Ramos (cell line): Measurements from ENCODE around the gene SIN3A.
"Not testable (repeated sequence)": the region's sequence is repeated elsewhere in the genome, so short reads cannot be mapped to it uniquely, and the experiment has no call there.

Experiments
- in situ Hi-C: fragments of 300-500 bp; cut with MboI; formaldehyde crosslinking; loops from one replicate; pipeline ENCODE4 v1.14.3; 2022; ENCODE audit warnings: low sequenced_read_pairs; ENCODE audit not compliant: unreplicated experiment

Gene SIN3A

GRCh38 chr15:75389791-75390382 is 61.6 kb downstream of the SIN3A start:
- in situ Hi-C loops: no loop called here

DNA sequence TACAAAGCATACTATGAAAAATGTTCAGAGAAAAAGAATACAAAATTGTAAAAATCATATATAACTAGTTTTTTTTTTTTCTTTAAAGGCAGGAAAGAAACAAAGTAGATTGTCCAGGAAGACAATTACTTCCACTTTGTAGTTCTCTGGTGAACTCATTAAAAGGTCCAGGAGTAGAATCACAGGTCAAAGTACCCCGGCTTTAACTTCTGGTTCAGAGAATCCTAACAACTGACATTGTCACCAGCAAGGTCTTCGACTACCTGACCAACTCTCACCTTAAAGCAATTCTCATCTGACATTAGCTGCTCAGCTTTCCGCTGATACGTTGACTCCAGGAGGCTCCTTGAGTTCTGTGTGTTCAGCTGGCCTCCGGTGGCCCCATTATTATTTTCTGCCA is 67.5 kb downstream of the SIN3A start:
- in situ Hi-C loops: not testable (repeated sequence)

GRCh38 chr15:75380773-75381172 is 70.7 kb downstream of the SIN3A start:
- in situ Hi-C loops: no loop called here

DNA sequence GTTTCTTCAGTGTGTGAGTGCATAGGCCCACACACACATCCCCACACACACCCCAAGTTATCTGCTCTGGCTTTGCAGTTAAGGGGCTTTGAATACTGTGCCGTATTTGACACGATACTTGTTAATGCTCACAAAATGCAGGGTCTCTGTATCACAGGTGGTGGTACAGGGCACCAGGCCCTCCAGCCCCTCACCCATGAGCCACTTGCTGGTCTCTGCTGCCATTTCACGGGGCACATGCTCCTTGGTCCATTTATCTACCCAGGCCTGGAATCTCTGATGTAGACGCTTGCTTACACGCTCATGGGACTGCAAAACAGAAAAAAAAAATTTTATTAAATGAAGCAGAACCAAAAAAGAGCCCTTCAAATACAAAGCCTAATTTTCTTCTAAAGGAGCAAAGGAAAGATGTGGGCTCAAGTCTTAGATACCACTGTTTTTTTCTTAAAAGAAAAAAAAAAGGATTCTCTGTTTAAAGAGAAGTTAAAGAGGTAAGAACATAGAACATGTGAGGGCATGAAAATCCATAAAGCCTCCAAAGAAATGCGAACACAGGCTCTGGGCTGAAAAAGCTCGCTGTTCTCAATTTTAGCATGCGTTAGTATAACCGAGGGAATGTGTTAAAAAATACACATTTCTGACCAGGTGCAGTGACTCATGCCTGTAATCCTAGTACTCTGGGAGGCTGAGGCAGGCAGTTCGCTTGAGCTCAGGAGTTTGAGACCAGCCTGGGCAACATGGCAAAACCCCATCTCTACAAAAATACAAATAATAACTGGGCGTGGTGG is 79.4 kb downstream of the SIN3A start:
- in situ Hi-C loops: loop anchor here (25.0 kb wide), 1 partner anchor 265 kb away; the partner anchor contains the start of genes IMP3, SNUPN and SNX33

GRCh38 chr15:75371486-75371885 is 80.0 kb downstream of the SIN3A start:
- in situ Hi-C loops: loop anchor here (25.0 kb wide), 1 partner anchor 266 kb away; the partner anchor contains the start of genes IMP3, SNUPN and SNX33

- in situ Hi-C loops: loop anchor here (25.0 kb wide), 1 partner anchor 267 kb away; the partner anchor contains the start of genes IMP3, SNUPN and SNX33
Observed at GRCh38 chr15:75369897-75370581, 81.5 kb downstream of the SIN3A start.

- in situ Hi-C loops: loop anchor here (25.0 kb wide), 1 partner anchor 269 kb away; the partner anchor contains the start of genes IMP3, SNUPN and SNX33
Observed at GRCh38 chr15:75368689-75369239, 82.7 kb downstream of the SIN3A start.

- in situ Hi-C loops: loop anchor here (25.0 kb wide), 1 partner anchor 269 kb away; the partner anchor contains the start of genes IMP3, SNUPN and SNX33
Observed at GRCh38 chr15:75367913-75368688, 83.4 kb downstream of the SIN3A start, which contains the start of gene MAN2C1. MAN2C1 (minus strand) TSS chr15:75368607; CDS start chr15:75368583, 24 bp downstream.

GRCh38 chr15:75367406-75367912 is 84.0 kb downstream of the SIN3A start:
- in situ Hi-C loops: loop anchor here (25.0 kb wide), 1 partner anchor 270 kb away; the partner anchor contains the start of genes IMP3, SNUPN and SNX33

DNA sequence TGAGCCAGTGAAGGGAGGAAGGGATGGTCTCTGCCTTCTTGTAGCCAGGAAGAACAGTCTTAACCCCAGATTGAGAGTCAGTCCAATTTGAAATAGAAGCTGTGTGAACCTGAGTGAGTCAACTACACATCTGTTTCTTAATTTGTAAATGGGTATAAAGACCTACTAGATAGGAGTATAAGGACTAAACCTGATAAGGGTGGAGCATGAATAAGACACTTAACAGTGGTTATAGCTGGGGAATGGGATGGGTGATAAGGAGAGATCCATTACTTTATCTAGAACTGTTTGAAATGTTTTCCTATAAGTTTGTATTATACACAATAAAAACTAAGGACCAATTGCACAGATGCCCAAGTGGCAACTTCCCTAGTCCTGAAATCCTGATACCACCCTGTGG is 84.5 kb downstream of the SIN3A start:
- in situ Hi-C loops: loop anchor here (25.0 kb wide), 1 partner anchor 270 kb away; the partner anchor contains the start of genes IMP3, SNUPN and SNX33

- in situ Hi-C loops: loop anchor here (25.0 kb wide), 1 partner anchor 271 kb away; the partner anchor contains the start of genes IMP3, SNUPN and SNX33
Observed at GRCh38 chr15:75366163-75366562, 85.3 kb downstream of the SIN3A start.

GRCh38 chr15:75364881-75365280 is 86.6 kb downstream of the SIN3A start:
- in situ Hi-C loops: loop anchor here (25.0 kb wide), 1 partner anchor 272 kb away; the partner anchor contains the start of genes IMP3, SNUPN and SNX33

DNA sequence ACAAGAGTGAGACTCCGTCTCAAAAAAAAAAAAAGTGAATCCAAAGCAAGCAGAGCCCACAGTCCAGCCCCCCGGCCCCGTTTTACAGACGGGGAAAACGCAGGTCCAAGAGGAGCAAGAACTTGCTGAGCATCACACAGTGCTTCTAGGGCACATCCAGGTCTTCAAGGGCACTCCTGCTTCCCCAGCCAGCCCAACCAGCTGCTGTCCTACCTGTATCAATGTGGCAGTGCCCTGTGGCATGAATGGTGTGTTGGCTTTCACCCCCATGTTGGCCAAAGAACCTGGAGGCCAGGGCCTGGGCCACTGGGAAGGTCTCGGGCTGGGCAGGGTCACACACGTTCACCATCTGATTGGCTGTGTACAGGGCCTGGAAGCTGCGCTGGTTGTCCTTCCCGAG is 87.7 kb downstream of the SIN3A start:
- in situ Hi-C loops: loop anchor here (25.0 kb wide), 1 partner anchor 274 kb away; the partner anchor contains the start of genes IMP3, SNUPN and SNX33

GRCh38 chr15:75362642-75363249 is 88.7 kb downstream of the SIN3A start:
- in situ Hi-C loops: loop anchor here (25.0 kb wide), 1 partner anchor 275 kb away; the partner anchor contains the start of genes IMP3, SNUPN and SNX33

DNA sequence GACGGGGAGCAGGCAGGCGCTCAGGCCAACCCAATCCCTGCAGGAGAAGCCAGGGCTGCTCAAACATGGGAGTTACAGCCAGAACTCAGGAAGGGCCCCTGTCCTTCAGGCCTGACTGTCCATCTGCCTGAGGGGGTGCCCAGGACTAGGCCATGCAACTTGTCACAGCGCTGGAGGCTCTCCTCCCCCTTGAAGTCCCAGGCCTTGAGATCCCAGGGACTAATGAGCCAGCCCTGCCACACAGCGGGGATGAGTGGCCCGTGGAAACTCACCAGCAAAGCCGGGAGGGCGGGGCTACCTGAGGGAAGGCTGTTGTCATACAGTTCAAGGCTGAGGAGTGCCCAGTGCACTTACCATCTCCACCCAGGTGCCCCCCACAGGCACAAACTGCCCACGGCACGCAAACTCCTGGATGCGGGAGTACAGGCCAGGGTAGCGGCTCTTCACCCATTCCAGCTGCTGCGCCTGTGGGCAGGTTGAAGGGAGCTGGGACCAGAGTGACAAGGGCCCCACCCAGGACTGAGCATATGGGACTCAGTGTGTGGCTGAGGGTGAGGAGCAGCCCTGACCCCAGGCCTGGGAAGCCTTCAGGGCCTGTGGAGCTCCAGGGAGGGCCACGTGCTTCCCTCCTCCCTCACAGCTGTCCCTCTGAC is 89.4 kb downstream of the SIN3A start:
- in situ Hi-C loops: loop anchor here (25.0 kb wide), 1 partner anchor 275 kb away; the partner anchor contains the start of genes IMP3, SNUPN and SNX33

DNA sequence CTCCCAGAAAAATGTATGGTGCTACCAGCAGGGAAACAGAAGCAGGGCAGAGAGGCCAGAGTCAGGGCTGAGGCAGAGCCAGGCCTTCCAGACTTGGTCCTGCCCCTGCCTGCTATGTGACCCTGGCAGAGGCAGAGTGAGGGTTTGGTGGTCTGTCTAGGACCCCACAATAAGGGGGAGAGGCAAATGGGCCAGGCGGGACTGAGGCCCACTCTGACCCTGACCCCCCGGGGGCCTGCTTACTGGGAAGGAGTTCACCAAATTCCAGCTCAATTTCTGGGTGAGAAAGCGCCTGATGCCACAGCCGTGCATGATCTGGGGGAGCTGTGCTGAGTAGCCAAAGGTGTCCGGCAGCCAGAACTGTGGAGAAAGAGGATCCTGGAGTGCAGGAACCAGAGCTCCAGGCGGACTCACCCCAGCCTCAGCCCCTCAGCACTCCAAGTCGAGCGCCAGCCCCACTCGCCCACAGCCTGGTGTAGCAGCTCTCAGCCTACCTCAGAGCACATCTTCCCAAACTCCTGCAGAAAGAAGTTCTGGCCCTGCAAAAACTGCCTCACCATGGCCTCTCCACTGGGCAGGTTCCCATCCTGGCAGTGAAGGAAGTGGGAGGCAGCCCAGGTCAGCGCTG is 90.0 kb downstream of the SIN3A start:
- in situ Hi-C loops: loop anchor here (25.0 kb wide), 1 partner anchor 276 kb away; the partner anchor contains the start of genes IMP3, SNUPN and SNX33

- in situ Hi-C loops: loop anchor here (25.0 kb wide), 1 partner anchor 276 kb away; the partner anchor contains the start of genes IMP3, SNUPN and SNX33
Observed at GRCh38 chr15:75360856-75361255, 90.6 kb downstream of the SIN3A start.
